ENCODE results near the gene FHAD1.
"Not testable (repeated sequence)": the region's sequence is repeated elsewhere in the genome, so short reads cannot be mapped to it uniquely, and the experiment has no call there.

The FHAD1 gene

GRCh38 chr1:15431571-15431948 lies 184.5 kb downstream of the FHAD1 start:
- no peak for DNase-seq (ENCODE audit: low read depth in 1 of 2, low spot score in 1 of 2)

- DNase-seq (ENCODE audit: low read depth in 1 of 2, low spot score in 1 of 2), result no peak
Measured at GRCh38 chr1:15432324-15432723, 185.3 kb downstream of the FHAD1 start.

- no peak for DNase-seq (ENCODE audit: low read depth in 1 of 2, low spot score in 1 of 2)
Measured at GRCh38 chr1:15433471-15433870, 186.4 kb downstream of the FHAD1 start.

- not testable (repeated sequence) for DNase-seq (ENCODE audit: low read depth in 1 of 2, low spot score in 1 of 2)
Measured at GRCh38 chr1:15434739-15435138, 187.7 kb downstream of the FHAD1 start.

- no peak for DNase-seq (ENCODE audit: low read depth in 1 of 2, low spot score in 1 of 2)
Measured at GRCh38 chr1:15435239-15436077, 188.4 kb downstream of the FHAD1 start.

GRCh38 chr1:15436881-15437442 lies 189.9 kb downstream of the FHAD1 start:
- no peak for DNase-seq (ENCODE audit: low read depth in 1 of 2, low spot score in 1 of 2)

- DNase-seq (ENCODE audit: low read depth in 1 of 2, low spot score in 1 of 2), result no peak
Measured at GRCh38 chr1:15439325-15439724, 192.3 kb downstream of the FHAD1 start.

- DNase-seq (ENCODE audit: low read depth in 1 of 2, low spot score in 1 of 2), result no peak
Measured at GRCh38 chr1:15440357-15440756, 193.3 kb downstream of the FHAD1 start.

GRCh38 chr1:15441247-15441646 lies 194.2 kb downstream of the FHAD1 start:
- no peak for DNase-seq (ENCODE audit: low read depth in 1 of 2, low spot score in 1 of 2)

GRCh38 chr1:15442119-15442518 lies 195.1 kb downstream of the FHAD1 start:
- no peak for DNase-seq (ENCODE audit: low read depth in 1 of 2, low spot score in 1 of 2)

- DNase-seq (ENCODE audit: low read depth in 1 of 2, low spot score in 1 of 2), result no peak
Measured at GRCh38 chr1:15442759-15443158, 195.7 kb downstream of the FHAD1 start.

- no peak for DNase-seq (ENCODE audit: low read depth in 1 of 2, low spot score in 1 of 2)
Measured at GRCh38 chr1:15443281-15443680, 196.3 kb downstream of the FHAD1 start.

GRCh38 chr1:15444468-15445389 lies 197.7 kb downstream of the FHAD1 start:
- no peak for DNase-seq (ENCODE audit: low read depth in 1 of 2, low spot score in 1 of 2)

- DNase-seq (ENCODE audit: low read depth in 1 of 2, low spot score in 1 of 2), result no peak
Measured at GRCh38 chr1:15445390-15446122, 198.5 kb downstream of the FHAD1 start.

GRCh38 chr1:15446212-15446611 lies 199.2 kb downstream of the FHAD1 start:
- DNase-seq (ENCODE audit: low read depth in 1 of 2, low spot score in 1 of 2), result no peak
